Kidney (tissue), 14 donors: ENCODE data around the gene BARX1. TPM values are rescaled to one million over a fixed set of nuclear protein-coding genes. Genes with fewer than 3 reads are reported as not detected.
A peak's percentile ranks its signal among the peaks of the same experiment; 100 is the strongest.

Experiments used
- DNase-seq, 5 donors: peaks; one replicate each; pipeline ENCODE4 v3.0.0-alpha.2; 2013 to 2020
- FAIRE-seq: peaks from 2 replicates; lab custom pipeline; 2012; peaks lifted over from hg19 to GRCh38; lab: Jason Lieb, UNC
- H3K27ac ChIP-seq, 2 donors: one replicate each; pipeline ENCODE4 v1.7.0; 2013; ENCODE audit warnings: low read depth in 2 of 2, low read length in 2 of 2, inconsistent platforms in 1 of 2
- H3K27me3 ChIP-seq: one replicate; pipeline ENCODE4 v1.7.1; 2013; ENCODE audit warnings: low read length, inconsistent platforms; ENCODE audit not compliant: control insufficient read depth, insufficient read depth
- H3K36me3 ChIP-seq, 3 donors: one replicate each; pipeline versions ENCODE4 v1.7.0 to v1.7.1; 2013; ENCODE audit warnings: low read length in 3 of 3, control low read depth in 1 of 3, inconsistent platforms in 1 of 3; ENCODE audit not compliant: insufficient read depth in 3 of 3, control insufficient read depth in 2 of 3
- H3K4me1 ChIP-seq, 3 donors: one replicate each; pipeline versions ENCODE4 v1.7.0 to v1.7.1; 2013; ENCODE audit warnings: low read length in 3 of 3, inconsistent platforms in 1 of 3, low read depth in 1 of 3; ENCODE audit not compliant: control insufficient read depth in 2 of 3, insufficient read depth in 2 of 3
- H3K4me3 ChIP-seq, 3 donors: one replicate each; pipeline versions ENCODE4 v1.7.0 to v1.8.1; 2013; ENCODE audit warnings: low read length in 3 of 3, control low read depth in 1 of 3, inconsistent platforms in 1 of 3
- H3K9ac ChIP-seq, 3 donors: one replicate each; pipeline versions ENCODE4 v1.7.0 to v1.7.1; 2013; ENCODE audit warnings: low read length in 3 of 3, control low read depth in 1 of 3, inconsistent platforms in 1 of 3
- H3K9me3 ChIP-seq, 3 donors: one replicate each; pipeline versions ENCODE4 v1.7.0 to v1.7.1; 2013; ENCODE audit warnings: low read length in 3 of 3, control low read depth in 1 of 3, inconsistent platforms in 1 of 3; ENCODE audit not compliant: control insufficient read depth in 2 of 3, insufficient read depth in 1 of 3
- intact Hi-C: fragments of 100-400 bp; cut with DNase I; formaldehyde crosslinking; loops from one replicate; pipeline ENCODE4 v1.11.1; 2022
- polyA plus RNA-seq: library from polyadenylated mRNA; stranded (reverse); fragments of 350-450 nt; fragmentation: Illumina TruSeq; extraction: RNeasy Lipid Tissue Mini Kit (QIAGEN cat#74804); gene quantifications from one replicate; pipeline ENCODE4 v1.2.3, GENCODE V29; 2014; ENCODE audit warnings: low read depth, low replicate concordance; ENCODE audit not compliant: insufficient read depth
- total RNA-seq: library from RNA; stranded (reverse); fragmentation: NEBNext Ultra II Directional; extraction: Animal tissue kit (Norgen Biotek cat#: 25700); gene quantifications from one replicate; pipeline ENCODE4 v1.2.1, GENCODE V29; 2021
- TF ChIP-seq, protein P1 (sequence below): IDR thresholded peaks from 3 replicates; pipeline ENCODE4 v1.5.1; 2012; ENCODE audit warnings: mild to moderate bottlenecking, moderate library complexity, borderline replicate concordance; ENCODE audit not compliant: insufficient read depth; ENCODE audit errors: extremely low read depth
- donor health status: control.
- donor health status: control.
- donor health status: control.
- donor health status: control.
- donor health status: control.
- donor health status: DM: yes; HTN: yes; CAD: no.
- donor health status: Normal renal cell carcinoma (clear cell type).

Gene BARX1
- total and polyA plus RNA-seq, 2 donors from 2014 or later = not detected

DNA sequence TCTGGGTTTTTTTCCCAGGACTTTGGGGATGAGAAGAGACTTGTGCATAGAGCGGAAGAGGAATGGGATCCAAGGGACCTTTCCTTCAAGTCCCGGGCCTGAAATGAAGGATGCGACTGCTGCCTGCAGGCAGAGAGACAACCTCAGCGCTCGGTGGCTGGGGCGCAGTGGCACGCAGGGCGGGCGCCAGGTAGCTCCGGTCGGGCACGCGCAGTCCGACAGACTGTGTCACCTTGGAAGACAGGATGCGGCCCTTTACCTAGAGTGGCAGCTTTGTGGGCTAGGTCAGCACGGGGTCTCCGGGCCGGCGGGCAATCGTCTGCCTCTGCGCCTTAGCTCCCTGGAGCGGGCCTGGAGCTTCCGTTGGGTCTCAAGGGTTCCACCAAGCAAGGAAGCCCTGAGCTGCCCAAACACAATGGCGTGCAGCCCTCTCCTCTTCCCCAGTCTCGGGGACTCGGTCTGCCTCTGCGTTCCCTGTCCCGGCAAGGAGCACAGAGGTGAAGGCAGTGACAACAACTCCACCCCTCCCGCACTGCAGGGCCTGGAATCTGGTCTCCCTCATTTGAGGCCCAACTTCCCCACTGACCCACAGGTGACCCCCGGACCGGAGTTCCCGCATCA, 6.0 kb downstream of the BARX1 start:
- intact Hi-C loops = no loop called here
- Histone ChIP-seq H3K36me3 (no peaks in the 10 kb centered on the region), H3K9me3 (no peaks in the 10 kb centered on the region), H3K4me3 (no peak overlapping the region), H3K27me3 (peaks cover 79% of the 10 kb centered on the region), H3K9ac (no peak overlapping the region), H3K27ac (no peak overlapping the region), H3K4me1 (peaks cover 0 to 14% (median 4%) of the 10 kb centered on the region in 3 donors)
- TF ChIP-seq, protein P1, sequence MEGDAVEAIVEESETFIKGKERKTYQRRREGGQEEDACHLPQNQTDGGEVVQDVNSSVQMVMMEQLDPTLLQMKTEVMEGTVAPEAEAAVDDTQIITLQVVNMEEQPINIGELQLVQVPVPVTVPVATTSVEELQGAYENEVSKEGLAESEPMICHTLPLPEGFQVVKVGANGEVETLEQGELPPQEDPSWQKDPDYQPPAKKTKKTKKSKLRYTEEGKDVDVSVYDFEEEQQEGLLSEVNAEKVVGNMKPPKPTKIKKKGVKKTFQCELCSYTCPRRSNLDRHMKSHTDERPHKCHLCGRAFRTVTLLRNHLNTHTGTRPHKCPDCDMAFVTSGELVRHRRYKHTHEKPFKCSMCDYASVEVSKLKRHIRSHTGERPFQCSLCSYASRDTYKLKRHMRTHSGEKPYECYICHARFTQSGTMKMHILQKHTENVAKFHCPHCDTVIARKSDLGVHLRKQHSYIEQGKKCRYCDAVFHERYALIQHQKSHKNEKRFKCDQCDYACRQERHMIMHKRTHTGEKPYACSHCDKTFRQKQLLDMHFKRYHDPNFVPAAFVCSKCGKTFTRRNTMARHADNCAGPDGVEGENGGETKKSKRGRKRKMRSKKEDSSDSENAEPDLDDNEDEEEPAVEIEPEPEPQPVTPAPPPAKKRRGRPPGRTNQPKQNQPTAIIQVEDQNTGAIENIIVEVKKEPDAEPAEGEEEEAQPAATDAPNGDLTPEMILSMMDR = no peak
- DNase-seq (peak in 2 of 5 donors; percentile 13 to 15), FAIRE-seq (no peak)

GRCh38 chr9:93948441-93949072, 6.6 kb downstream of the BARX1 start:
- H3K4me3 ChIP-seq = no peak overlapping the region
- H3K27me3 ChIP-seq = peaks cover 76% of the 10 kb centered on the region
- TF ChIP-seq, protein P1 = no peak
- DNase-seq = peak in 2 of 5 donors; percentile 34 to 41
- peaks cover 0 to 14% (median 4%) of the 10 kb centered on the region in 3 donors for H3K4me1 ChIP-seq
- no peaks in the 10 kb centered on the region for H3K36me3 ChIP-seq
- no peak overlapping the region for H3K9ac ChIP-seq
- no peaks in the 10 kb centered on the region for H3K9me3 ChIP-seq
- FAIRE-seq = no peak
- intact Hi-C loops = no loop called here
- no peak overlapping the region for H3K27ac ChIP-seq

- Histone ChIP-seq H3K4me1 (peaks cover 0 to 6% (median 0%) of the 10 kb centered on the region in 3 donors), H3K27ac (no peak overlapping the region), H3K27me3 (peaks cover 77% of the 10 kb centered on the region), H3K9ac (no peak overlapping the region), H3K36me3 (no peaks in the 10 kb centered on the region), H3K4me3 (no peak overlapping the region), H3K9me3 (no peaks in the 10 kb centered on the region)
- no peak for FAIRE-seq
- intact Hi-C loops = no loop called here
- TF ChIP-seq, protein P1 = no peak
- peak in 1 of 5 donors; percentile 42 for DNase-seq
Observed at GRCh38 chr9:93947409-93948070, 7.6 kb downstream of the BARX1 start.
